Measurements from ENCODE around the gene ARAP1. TPM values are rescaled to one million over a fixed set of nuclear protein-coding genes. Genes with fewer than 3 reads are reported as not detected.
A peak's percentile ranks its signal among the peaks of the same experiment; 100 is the strongest.

Gene ARAP1
- total RNA-seq, 1 donor from 2014 or later: 76.8 TPM

DNA sequence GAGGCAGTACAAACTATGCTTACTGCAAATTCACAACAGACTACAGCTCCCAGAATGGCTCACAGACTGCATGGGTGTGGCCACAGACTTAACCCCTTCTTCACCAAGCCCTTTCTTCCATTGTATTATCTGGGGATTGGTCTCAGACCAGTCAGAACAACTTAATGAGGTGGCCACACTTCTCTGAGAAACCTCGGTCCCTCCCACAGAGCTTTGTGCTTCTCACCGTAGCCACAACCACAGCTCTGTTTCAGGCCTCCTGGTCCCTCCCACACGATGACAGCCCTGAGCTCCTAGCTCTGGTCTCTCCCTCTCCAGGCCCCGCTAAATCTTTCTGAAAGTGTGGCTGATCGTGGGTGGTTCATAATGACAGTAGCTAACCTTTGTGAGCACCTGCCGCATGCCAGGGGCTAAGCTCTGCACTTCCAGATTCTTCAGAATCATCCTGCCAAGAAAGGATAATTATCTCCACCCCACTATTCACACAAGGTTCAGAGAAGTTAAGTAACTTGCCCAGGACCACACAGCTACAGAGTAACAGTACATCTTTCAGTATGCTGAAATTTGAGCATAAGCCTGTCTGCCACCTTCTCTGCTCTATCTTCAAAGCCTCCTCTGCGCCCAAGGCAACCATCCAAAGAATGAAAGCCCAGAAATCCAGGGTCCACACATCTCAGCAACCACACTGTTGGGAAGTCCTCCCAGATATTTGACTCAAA lies 83.4 kb downstream of the ARAP1 start:
- no peak for DNase-seq (ENCODE audit: low read depth in 2 of 2)

DNA sequence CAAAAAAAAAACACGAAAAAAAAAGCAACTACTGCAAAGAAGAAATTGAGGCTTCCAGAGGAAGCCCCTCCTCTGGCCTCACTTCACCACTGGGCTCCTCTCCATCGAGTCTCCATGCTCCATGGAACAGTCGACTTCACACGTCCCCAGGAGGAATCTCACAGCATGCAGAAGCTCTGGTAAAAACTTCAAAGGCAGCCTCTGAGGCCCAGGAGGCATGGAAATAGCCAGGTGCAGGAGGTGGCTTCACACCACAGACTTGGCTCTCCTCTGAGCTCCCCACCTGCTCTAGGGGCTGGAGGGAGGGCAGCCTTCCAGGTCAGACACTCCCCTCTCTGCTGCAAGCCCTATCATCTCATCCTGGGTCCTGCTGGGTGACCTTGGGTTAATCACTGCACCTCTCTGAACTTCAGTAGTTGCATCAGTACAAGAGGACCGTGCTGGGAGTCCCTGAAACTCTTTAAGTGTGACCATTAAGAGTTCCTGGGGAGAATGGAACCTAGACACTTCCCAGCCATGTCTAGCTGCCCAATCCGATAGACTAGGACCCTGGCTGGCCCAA lies 86.2 kb downstream of the ARAP1 start:
- DNase-seq (ENCODE audit: low read depth in 2 of 2): no peak

DNA sequence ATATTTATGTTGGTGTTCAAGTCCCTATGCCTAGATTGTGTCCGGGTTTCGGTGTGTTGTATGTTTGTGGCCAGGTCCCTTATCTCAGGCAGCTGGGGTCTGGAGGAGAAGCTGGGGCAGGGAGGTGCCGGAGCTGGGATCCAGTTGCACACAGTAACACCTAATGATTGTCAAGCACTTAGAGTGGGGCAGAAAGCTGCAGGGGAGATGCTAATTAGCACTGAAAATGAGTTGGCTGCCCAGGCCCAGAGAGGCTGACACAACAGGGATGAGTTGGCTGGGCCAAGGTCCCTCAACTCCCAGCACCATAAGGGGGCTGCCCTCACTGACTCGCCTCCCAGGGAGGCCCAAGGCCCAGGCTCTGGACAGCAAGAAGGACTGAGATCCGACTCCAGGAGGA lies 90.2 kb downstream of the ARAP1 start:
- DNase-seq (ENCODE audit: low read depth in 2 of 2): no peak

DNA sequence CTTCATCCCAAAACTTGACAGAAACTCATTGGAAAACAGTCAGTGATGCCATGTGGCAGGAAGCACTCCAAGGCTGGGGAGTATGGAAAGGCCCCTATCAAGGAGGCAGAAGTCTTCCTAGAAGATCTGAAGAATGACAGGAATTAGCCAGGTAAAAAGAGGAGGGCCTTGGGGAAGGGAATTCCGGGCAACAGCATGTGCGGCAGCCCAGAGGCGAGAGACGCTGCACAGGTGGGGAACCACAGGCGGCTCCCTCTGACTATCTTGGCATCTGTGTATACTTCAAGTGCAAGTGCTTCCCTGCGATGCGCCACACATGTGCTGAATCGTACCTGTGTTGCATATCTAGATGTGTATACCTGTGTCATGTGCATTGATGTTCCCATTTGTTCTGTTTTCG lies 90.7 kb downstream of the ARAP1 start:
- DNase-seq (ENCODE audit: low read depth in 2 of 2): no peak

DNA sequence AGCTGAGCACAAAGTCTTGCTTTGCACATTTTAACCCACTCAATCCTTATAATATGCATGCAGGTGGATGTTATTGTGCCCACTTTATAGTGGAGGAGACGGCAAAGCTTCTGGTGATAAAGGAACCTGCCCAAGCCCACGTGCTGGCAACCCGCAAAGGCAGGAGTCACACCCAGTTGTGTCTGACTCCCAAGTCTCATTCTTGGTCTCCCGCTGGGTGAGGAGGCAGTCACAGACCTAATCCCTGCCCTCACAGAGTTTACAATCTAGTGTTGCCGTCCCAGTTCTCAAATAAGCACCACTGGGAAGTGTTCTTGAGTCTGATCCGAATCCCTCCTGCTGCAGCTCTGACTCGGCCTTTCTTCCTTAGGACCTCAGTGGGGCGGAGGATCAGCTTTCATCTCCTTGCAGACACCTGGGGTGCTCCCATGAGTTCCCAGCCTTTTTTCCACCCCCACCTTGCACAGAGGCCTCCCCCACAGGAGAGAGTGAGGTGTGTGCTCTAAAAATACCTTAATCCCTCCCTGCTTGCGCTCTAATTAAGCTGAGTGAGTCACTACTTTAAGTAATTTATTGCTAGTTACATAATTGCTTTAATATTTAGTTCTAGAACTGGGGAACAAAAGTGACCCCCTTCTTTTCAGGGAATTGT lies 93.1 kb downstream of the ARAP1 start:
- no peak for DNase-seq (ENCODE audit: low read depth in 2 of 2)

DNA sequence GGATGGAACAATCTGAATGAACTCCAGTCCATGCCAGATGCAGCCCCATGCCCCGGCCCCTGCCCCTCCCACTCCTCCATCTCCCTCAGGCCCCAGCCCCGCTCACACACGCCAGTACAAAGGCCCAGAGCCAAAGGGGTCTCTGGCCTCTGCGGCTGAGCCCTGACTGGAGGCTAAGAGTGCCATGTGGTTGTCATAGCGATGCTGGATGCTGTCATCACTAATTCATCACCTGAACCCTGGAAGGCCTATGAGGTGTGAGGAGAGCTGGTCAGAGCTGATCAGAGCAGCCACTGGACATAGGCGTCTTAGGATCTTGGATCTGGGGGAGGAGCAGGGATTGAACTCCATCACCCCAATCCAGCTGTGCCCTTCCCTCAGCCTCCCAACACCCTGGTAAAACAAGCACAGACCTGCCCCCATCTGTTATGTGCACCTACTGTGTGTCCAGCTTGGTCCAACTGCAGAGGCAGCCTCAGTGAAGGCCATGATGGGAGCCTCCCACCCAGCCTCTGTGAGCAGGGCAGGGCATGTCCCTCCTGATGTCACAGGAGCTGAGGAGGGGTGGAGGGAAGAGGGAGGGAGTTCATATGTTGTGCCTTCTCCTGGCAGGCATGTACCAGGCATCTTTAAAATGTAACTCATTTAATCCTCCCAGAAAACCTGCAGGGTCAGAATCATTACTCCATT lies 94.7 kb downstream of the ARAP1 start:
- DNase-seq (ENCODE audit: low read depth in 2 of 2): no peak

DNA sequence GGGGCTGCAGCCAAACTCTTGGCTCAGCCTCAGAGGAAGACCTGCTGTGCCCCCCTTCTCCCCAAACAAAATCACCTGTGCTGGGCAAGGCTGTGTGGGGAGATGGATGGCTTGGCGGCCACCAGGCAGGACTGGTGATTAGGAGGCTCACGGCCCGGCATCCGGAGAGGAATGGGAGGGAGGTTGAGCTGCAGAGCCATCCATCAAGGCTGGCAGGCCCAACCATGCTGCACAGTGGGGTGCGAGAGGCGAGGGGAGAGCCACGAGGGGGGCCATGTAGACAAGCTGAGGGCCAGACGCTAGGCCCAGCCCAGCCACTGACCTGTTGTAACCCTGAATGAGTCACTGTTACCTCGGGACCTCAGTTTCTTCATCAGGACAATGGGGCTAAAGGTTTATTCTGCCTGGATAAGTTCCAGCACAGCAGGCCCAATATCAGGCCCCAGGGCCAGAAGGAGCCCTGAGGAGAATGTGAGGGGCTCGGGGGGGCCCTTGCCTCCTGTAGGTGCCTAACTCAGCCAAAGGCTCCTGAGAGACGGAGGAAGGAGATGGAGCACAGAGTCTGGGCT lies 96.2 kb downstream of the ARAP1 start:
- DNase-seq (ENCODE audit: low read depth in 2 of 2): no peak

DNA sequence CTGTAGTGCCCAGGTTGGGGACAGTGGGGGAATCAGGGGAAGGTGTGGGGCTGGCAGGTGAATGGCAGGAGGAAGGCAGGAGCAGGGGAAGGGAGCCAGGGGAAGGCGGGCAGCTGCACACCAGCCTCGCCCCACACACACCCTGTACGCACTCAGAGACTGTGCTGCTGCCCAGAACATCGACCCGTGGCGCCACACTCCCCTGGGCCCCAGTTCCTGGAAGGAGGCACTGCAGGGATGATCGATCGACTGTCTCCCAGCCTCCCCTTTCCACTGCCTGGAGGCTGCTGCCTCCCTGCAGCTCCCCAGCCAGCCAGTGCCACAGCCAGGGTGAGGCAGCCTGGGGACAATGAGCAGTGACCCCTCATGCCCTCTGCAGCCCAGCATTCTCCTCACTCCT lies 97.2 kb downstream of the ARAP1 start:
- DNase-seq (ENCODE audit: low read depth in 2 of 2): no peak

DNA sequence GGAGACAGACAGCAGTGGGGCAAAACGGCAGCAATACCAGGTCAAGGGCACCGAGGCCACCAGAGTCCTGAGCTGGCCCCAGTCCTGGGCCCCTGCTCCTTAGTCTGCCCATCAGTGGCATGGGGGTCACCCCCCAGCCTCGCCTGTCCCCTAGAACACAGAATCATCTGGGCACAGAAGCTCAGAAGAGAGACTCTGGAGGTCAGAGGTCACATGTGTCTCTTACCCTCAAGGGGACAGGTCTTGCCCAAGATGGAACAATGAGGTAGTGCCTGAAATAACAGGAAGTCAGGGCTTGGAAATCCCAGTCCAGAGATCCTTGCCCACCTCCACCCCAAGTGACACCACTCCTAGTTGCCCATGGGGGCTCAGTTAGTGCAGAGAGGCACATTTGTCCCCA lies 98.6 kb downstream of the ARAP1 start:
- no peak for DNase-seq (ENCODE audit: low read depth in 2 of 2)

DNA sequence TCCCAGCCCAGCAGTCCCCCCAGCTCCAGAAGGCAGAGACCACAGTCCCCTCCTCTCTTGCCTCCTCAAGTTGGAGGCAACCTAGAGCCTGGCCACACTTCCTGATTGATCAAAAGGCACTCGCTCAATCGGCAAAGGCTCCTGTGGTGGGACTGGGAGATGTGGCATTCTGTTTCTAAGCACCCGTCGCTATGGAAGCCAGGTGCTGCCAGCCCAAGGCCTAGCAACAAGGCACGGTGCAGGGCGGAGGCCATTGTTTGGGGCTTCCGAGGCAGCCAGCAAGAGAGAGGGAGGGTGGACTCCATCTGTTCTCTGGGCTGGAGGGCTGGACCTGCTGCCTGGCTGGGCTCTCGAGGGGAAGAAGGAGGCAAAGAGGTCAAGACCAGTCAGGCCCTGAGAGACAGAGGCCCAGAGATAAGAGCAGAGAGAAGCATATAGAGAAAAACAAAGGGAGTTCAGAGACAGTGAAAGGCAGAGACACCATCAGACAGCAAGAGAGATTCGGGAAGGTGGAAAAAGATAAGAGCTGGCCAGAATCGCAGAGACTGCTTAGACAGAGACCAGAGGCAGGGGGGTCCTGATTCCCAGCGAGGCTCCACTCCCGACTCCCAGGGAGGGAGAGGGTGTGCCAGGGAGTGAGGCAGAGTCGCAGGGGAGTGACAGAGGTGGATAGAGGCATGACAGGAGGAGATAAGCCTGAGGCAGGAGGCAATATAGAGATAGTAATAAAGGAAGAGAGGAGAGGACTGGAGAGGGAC lies 99.2 kb downstream of the ARAP1 start:
- no peak for DNase-seq (ENCODE audit: low read depth in 2 of 2)

DNA sequence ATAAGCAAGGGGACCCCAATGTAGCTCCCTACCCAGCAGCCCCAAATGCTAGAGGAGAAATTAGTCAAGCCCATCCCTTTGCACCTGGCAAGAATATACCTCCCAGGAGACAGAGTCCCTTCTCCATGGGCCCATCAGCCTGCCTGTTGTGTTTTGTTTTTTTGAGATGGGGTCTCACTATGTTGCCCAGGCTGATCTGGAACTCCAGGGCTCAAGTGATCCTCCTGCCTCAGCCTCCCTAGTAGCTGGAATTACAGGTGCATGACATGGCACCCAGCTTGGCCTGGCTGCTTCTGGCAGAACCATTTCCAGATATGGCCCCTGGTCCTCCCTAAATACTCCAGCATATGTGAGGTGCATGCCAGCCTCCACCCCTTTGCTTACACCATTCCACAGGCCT lies 100.1 kb downstream of the ARAP1 start:
- DNase-seq (ENCODE audit: low read depth in 2 of 2): no peak

DNA sequence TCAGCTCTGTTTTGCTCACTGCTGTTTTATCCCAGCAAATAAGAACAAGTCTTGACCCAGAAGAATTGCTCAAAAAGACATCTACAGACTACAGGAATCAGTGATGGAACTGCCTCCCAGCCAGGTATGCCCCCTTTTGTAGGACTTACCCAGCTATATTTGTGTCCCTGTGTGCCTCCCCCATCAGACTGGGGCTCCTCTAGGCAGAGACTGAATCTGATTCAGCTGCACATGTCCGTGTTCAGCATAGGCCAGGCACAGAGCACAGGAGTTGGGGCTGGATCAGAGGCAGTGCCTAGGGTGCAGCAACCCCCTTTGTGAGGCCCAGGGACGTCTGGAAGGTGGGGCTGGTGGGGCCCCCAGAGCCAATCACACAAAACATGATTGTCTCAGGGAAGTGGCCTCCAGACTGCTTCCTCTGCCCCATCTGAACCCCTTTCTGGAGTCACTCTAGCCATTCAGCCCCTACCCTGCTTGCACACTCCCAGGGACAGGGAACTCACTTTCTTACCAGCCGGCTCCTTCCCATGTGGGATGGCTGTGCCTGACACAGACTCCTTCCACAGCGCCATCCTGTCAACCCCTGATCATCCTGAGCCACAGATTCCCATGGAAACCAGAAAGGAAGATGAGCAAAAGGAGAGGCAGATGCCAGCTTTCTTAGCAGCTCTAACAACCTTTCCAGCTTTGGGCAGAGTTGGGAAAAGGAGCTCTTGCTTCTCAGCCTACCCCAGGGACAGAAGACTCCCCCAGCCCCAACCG lies 102.8 kb downstream of the ARAP1 start:
- DNase-seq (ENCODE audit: low read depth in 2 of 2): no peak

DNA sequence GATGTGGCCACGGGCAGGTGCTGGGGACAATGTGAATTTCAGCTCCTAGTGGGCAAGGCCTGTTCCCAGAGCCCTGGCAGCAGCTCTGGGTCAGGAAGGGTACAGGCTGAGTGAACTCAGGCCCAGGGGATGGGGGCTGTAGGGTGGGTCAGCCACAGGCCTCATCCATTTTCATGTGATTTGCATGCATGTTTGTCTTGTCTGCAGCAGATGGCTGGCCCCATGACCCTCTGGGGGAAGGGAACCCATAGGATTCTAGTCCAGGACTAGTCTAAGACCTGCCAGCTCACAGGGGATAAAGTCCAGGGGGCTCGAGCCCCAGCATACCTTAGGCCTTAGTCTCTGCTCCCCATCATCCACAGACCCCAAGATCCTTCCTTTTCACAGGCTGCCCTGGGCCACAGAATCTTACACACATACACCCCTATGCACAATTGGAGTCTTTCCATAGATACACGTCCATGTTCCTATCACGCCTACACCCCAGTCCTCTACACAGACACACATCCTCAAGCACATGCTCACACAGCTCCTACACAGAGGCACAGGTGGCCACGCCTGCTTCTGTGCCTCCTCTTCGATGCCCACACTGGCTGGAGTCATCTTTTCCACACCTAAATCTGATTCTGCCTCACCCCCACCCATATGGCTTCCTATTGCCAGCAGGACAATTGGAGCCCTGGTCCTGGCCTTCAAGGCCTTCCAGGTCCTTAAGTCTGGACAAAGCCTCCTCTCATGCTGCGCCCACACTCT lies 103.6 kb downstream of the ARAP1 start:
- no peak for DNase-seq (ENCODE audit: low read depth in 2 of 2)

DNA sequence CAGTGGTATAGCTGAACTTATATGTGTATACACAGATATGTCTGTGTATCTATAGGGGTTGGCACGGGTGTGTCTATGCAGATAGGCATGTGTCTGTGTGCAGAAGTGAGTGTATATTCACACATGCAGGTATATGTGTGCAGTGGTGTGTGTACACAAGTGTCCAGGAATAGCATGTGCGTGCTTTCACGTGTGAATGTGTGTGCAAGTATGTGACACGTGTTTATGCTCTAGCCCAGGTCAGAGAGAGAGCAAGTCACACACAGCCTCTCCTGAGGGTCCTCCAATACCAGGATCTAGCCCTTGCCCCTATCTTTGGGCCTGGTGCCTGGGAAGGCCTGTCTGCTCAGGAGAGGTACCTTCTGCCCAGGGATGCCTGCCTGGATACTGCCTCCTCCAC lies 104.3 kb downstream of the ARAP1 start:
- DNase-seq (ENCODE audit: low read depth in 2 of 2): no peak

DNA sequence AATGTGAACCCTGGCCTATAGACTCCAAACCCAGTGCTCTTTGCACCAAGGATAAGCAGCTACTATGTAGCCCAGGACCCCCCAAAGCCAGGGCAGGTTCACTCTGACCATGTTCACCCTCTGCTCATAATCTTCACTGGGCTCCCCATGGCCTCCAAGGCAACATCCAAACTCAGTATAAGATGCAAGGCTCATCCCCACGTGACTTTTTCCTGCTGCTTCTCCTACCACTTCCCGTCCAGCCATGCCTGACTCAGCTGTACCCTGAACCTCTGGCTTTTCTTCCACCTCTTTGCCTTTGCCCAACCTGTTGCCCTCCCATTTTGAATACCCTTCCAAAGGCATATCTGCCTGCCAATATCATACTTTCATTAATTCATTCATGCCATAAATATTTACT lies 105.7 kb downstream of the ARAP1 start:
- DNase-seq (ENCODE audit: low read depth in 2 of 2): no peak

DNA sequence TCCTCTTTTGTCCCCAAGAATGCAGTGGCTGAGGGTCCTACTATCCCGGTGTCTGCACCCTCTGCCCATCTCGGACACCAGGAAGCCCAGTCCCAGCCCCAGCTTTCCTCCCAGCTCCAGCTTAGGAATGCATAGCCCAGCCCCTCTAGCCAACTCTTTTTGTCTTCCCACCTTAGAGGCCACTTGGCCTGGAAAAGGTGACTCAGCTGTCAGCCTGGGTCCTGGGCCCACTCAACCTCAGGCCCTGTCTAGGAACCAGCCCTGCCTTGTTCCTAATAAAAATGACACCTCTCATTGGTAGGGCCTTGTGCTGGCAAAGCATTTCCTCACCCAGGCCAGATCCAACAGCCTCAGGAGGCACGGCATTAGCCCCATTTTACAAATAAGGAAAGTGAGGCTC lies 106.2 kb downstream of the ARAP1 start:
- DNase-seq (ENCODE audit: low read depth in 2 of 2): no peak

DNA sequence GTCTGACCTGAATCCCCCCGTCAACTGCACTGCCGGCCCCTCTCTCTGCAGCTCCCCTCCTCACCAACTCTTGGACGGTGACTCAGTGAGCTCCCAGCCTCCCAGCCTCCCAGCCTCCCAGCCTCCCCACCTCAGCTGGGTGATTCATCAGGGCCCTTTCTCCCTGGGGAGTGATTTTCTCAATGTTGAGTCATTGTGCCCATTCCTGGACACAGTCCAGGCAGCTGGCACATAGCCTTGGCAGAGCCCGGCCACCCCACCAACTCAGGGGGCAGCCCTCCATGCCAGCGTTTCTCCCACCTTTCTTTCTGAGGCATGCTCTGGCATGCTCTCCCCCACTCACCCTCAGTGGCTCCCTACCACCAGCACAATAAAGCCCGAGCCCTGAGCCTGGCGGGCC lies 108.7 kb downstream of the ARAP1 start:
- peak in 1 of 2 donors; percentile 44 for DNase-seq (ENCODE audit: low read depth in 2 of 2)

DNA sequence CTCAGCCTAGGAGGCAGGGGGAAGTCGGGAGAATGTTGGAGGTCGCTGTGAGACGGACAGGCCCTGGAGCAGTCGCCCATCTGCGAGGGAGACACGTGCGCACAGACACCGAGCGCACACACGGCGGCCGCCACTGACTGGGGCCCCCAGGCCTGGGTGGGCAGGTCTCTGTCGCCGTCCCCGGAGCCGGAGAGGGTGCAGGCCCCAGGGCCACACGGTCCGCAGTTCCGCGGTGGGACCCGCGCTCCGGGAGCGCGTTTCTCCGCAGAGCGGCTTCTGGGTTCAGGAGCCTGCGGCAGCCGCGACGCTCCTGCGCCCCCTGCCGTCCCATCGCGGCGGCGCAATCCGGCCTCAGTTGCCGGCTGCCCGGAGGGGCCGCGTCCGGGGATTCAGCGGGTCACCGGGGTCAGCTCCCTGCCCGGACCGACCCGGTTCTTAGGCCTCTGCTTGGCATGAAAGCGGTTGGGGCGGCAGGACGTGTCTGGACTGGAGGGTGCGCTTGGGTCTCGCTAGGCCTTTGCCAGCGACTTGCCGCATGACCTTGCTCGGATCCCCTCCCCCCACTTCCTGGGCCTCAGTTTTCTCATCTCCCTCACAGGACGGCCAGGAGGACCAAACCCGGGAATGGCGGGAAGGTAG lies 109.2 kb downstream of the ARAP1 start:
- peak; percentile 60 to 74 for DNase-seq (ENCODE audit: low read depth in 2 of 2)
